Testis (tissue), 2 donors: ENCODE results near the gene IGFBP3.

ENCODE experiments used
- CTCF ChIP-seq, 3 experiments: fragments of 450-650 bp in 2 of 3; fragments of 200-600 bp in 1 of 3; sonication (generic) in 1 of 3; IDR thresholded peaks; one replicate each; pipeline ENCODE4 v1.5.1; 2016 to 2019; ENCODE audit warnings: antibody characterized with exemption in 3 of 3, mild to moderate bottlenecking in 2 of 3, moderate library complexity in 1 of 3
- POLR2A ChIP-seq: fragments of 450-650 bp; IDR thresholded peaks from one replicate; pipeline ENCODE4 v1.6.1; 2017; ENCODE audit warnings: antibody characterized with exemption, mild to moderate bottlenecking, moderate library complexity

GRCh38 chr7:45914911-45915310 is 6.2 kb downstream of the IGFBP3 start:
- TF ChIP-seq CTCF (IDR thresholded peaks at IDR 0.05) (no peak), POLR2A (no peak)
